ENCODE data around the gene HAPLN3.
"Not testable (repeated sequence)": the region's sequence is repeated elsewhere in the genome, so short reads cannot be mapped to it uniquely, and the experiment has no call there.

HAPLN3 gene, protein sequence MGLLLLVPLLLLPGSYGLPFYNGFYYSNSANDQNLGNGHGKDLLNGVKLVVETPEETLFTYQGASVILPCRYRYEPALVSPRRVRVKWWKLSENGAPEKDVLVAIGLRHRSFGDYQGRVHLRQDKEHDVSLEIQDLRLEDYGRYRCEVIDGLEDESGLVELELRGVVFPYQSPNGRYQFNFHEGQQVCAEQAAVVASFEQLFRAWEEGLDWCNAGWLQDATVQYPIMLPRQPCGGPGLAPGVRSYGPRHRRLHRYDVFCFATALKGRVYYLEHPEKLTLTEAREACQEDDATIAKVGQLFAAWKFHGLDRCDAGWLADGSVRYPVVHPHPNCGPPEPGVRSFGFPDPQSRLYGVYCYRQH

DNA sequence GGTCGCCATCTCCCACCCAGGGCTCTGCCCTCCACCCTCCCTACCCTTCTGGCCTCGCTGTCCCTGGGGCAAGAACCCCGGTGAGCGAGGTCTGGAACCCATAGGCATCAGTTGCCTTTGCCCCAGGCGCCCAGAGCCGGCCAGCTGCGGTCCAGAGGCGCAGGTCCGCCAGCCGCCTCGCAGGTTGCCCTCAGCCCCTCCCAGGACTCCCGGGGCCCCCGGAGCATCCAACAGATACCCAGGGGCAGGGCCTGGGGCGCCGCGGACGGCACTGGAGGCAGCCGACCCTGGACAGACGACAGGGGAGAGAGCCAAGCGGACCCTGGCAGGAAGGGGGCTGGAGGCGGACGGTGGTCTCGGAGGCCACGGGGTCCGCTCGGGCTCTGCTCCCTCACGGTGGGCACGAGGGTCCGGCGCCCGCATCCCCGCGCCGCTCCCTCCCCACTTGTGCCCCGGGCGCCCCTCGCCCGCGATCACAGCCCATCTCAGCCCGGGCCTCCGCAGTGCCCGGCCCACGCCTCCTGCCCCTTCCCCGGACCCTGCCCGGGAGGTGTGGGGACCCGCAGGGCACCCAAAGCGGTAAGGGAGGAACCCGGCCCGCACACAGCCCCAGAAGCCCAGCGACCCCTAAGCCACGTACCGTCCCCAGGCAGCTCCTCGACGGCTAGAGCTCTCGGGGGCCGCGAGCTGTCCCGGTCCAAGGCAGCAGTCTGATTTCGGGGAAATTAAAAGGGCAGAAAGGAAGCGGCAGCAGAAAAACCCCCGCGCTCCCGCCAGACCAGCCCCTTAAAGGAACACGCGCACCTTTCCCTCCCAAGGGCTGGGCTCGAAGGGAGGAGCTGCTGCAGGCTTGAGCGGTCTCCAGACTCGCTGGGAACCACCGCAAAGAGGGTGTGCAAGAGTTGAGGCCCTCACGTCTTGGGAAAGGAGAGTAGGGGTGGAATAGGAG, at the start of gene HAPLN3:
HAPLN3 (minus strand) TSS at position 726 of the 949 bp plus-strand sequence. CDS start 8,246 bp downstream, outside the sequence.
- DNase-seq: no peak

DNA sequence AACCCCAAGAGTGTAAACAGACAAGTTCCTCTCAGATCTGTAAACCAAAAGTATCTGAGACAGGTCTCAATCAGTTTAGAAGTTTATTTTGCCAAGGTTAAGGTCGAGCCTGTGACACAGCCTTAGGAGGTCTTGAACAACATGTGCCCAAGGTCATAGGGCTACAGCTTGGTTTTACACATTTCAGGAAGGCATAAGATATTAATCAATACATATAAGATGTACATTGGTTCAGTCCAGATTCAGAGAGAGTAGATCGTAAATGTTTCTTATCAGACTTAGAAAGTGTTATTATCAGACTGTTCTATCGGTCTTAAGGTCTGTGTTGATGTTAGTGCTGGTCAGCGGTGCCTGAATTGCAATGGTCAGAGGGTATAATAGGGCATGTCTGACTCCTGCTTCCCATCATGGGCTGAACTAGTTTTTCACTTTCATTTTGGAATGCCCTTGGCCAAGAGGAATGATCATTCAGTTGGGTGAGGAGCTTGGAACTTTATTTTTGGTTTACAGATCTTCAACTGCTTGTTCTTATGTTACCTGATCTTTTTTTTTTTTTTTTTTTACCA, 44.8 kb upstream of the HAPLN3 start:
- DNase-seq: no peak

DNA sequence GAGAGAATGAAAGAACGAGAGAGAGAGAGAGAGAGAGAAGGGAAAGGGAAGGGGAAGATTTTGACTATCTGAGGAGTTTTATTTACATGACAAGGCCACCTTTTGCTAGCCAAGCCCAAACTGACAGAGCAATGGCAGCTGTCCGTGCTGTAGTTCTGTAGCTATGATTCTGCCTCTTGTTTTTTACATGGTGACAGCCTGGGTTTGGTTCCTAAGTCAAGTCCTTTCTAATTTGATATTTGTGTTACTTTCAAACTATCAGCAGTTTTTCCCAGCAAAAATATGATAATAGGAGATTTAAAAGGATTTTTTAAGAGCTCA, 44.1 kb upstream of the HAPLN3 start:
- no peak for DNase-seq

DNA sequence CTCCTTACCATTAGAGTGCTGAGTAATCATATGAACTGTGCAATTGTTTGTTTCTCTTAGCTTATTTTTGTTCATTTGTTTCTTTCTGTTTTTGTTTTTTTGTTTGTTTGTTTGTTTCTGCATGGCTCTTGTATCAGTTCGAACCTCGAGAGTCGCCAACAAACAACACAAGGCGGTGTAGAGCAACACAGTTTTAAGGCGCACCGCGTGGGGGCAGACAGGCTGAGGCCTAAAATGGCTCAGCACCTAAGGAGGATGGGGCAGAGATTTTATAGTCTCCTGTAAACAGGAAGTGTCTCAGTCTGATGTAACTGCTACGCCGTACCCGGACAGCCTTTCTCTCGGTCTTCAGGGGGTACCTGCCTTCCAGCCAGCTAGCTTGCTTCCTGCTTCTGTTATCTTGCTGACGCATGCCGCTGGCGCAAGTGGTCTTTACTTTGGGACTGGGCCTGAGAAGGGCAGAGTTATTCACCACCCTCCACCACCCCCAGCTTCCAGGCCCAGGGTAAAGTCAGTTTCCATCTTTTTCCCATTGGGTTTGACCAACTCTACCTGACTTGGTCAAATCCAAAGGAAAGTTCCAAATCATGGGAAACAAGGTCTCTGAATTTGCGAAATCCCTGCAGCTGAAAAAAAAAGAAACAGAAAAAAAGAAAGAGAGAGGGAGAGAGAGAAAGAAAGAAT, 43.6 kb upstream of the HAPLN3 start:
- DNase-seq: no peak

DNA sequence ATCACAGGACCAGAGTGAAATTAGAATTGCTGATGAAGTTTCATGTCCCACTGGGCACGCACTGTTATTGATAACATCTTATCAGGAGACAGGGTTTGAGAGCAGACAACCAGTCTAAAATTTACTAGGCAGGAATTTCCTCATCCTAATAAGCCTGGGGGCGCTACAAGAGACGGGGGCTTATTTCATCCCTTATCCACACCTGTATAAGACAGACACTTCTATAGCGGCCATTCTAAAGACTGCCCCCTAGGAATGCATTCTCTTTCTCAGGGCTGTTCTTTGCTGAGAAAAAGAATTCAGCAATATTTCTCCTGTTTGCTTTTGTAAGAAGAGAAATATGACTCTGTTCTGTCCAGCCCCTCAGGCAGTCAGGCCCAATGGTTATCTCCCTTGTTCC, 39.1 kb upstream of the HAPLN3 start:
- not testable (repeated sequence) for DNase-seq

DNA sequence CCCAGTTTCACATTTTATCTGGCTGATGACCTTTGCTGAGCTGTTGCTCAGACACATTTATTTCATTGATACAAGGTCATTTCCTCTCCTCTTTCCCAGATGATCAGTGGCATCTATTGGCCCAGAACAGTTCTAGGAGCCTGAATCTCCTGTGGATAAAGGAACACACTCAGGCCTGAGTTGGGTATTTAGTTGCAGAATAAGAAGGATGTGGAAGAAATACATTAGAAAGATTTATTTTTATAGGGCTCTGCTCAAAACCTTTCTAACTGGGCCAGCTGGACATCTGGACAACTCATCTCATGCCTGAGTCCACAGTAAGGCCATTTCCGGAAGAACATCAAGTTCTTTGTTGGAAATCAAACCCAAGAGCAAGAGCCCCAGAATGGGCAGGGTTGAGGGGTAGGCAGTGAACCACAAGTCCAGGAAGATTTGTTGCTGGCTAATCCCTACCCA, 37.6 kb upstream of the HAPLN3 start:
- no peak for DNase-seq

DNA sequence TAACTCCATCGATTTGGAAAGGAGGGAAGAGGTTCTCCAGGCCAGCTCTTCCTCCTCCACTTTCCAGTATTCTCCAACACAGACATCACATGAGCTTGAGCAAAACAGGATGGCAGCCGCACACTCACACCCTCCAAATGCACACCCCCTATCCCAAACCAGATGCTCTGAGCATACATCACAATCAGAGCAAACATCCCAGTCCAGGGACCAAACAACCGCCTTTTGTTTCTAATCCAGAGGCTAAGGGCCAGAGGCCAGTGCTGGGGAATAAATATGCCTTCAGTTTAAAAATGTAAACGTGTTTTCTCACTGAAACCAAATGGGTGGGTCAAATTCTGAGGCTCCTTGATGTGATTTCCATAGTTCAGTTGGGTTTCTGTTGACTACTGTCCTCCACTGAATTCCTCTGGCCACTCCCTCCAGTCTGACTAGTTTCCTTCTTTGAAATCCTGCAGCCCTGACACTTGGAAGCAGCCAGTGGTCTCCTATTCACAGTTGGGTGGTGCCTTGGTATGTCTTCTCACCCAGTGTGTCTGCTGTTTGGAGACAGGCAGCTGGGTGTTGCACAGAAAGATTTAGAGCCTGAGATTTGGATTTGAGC, 37.0 kb upstream of the HAPLN3 start:
- no peak for DNase-seq

DNA sequence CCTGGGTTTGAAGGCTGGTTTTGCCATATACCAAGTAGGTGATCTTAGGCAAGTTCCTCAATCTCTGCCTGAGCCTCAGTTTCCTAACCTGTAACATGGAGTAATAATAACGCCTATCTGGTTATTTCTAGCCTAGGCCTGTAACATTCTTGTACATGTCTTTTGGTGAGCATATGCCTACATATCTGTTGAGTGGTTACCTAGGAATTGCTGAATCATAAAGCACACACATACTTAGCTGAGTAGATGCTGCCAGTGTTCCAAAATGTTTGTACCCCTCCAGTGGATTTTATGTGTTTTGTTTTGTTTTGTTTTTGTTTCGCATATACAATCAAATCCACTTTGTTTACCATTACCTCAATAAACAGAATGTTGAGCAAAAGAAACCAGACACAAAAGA, 35.2 kb upstream of the HAPLN3 start:
- DNase-seq: no peak

DNA sequence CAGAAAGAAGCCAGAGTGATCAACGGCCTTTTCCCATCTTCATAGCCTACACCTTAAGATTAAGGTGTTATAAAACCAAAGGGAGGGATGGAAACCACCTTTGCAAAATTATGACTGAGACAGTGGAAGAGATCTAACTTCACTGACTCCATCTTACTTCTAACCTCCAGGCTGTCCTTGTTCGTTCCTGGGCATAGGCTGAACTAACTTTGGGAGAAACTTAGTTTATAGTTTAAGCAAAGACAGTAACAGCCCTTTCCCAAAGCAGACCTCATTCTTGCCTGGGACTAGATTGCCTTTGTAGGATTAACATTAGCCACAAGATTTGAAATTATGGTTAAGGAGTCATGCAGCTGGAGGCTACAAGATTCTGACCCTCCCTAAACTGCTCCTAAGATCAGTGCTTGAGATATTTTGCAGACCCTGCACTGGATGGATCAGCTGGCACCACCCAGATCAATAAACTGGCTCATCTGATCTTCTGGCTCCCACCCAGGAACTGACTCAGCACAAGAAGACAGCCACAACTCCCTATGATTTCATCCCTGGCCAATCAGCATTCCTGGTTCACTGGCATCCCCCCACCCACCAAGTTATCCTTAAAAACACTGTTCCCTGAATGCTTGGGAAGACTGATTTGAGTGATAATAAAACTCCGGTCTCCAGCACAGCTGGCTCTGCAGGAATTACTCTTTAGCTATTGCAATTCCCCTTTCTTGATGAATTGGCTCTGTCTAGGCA, 34.2 kb upstream of the HAPLN3 start:
- DNase-seq: not testable (repeated sequence)

DNA sequence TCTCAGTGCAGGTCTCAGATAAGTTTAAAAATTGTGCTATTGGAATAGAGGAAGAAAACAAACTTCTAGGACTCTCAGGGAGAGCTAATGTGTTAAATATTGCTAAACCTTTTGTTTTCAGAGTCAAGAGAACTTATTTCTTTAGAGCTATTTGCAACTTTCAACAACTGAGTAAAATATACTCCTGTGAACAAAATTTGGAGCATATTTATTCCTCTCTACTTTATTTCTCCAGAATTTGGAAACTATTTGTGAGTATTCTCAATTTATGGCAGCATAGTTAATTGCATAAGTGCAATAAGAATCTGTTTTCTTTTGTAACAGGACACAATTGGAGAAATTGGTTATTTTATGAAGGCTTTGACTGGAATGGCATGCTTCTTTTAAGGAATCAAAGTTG, 32.8 kb upstream of the HAPLN3 start:
- not testable (repeated sequence) for DNase-seq

DNA sequence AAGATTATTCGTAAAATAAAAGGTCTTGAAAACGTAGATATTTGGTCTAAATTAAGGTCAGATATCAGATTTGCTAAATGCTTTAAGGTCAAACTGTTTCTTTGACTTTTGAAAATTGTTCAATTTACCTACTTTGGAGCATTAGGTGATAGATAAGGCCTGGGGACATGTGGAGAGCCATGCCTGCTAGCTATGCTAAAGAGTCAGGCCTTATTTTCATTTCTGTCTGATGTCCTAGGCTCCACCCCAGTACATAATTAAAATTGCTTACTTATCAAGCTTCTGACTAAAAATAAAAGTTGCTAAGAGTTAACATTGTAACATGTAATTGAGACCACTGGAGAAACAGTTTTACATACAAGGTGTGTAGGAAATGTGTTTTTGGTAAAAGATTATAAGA, 30.3 kb upstream of the HAPLN3 start:
- not testable (repeated sequence) for DNase-seq

DNA sequence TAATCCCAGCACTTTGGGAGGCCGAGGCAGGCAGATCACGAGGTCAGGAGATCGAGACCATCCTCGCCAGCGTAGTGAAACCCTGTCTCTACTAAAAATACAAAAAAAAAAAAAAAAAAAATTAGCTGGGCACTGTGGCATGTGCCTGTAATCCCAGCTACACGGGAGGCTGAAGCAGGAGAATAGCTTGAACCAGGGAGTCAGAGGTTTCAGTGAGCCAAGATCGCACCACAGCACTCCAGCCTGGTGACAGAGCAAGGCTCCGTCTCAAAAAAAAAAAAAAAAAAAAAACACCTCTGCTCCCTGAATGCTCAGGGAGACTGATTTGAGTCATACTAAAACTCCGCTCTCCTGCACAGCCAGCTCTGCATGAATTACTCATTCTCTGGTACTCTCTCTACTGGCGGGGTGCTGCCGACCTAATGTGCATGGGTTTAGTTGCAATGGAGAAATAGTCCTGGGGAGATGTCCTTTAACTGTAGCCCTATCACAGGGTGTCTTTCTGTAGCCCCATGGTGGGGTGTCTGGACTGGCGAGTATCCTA, 25.6 kb upstream of the HAPLN3 start:
- DNase-seq: not testable (repeated sequence)

DNA sequence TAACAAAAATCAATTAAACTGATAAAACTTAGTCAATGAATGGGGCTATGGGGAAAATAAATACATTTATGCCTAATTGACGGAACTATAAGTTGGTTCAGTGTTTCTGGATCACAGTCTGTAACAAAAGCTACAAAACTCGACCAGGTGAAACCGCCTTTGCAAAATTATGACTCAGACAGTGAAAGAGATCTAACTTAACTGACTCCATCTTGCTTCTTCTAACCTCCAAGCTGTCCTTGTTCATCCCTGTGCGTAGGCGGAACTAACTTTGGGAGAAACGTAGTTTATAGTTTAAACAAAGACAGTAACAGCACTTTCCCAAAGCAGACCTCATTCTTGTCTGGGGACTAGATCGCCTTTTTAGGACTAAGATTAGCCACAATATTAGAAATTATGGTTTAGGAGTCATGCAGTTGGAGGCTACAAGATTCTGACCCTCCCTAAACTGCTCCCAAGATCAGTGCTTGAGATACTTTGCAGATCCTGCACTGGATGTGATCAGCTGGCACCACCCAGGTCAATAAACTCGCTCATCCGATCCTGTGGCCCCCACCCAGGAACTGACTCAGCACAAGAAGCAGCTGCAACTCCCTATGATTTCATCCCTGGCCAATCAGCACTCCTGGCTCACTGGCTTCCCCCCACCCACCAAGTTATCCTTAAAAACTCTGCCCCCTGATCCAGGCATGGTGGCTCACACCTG, 25.0 kb upstream of the HAPLN3 start:
- DNase-seq: no peak

DNA sequence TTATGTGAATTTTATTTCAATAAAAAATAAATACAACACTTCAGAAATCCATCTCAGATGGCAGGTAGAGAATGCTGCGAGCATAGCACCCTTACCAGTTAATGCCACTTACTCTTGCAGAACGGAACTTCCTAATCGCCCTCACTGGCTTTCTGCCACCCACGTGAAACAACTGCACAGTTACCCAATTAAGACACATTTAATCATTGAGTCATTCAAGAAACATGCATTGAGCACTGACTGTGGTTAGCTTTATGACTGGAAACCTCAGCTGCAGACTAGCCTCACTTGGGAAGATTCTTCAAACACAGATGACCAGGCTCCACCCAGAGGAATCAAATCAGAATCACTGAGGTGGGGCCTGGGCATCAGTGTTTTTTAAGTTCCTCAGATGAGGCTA, 23.4 kb upstream of the HAPLN3 start:
- DNase-seq: no peak

DNA sequence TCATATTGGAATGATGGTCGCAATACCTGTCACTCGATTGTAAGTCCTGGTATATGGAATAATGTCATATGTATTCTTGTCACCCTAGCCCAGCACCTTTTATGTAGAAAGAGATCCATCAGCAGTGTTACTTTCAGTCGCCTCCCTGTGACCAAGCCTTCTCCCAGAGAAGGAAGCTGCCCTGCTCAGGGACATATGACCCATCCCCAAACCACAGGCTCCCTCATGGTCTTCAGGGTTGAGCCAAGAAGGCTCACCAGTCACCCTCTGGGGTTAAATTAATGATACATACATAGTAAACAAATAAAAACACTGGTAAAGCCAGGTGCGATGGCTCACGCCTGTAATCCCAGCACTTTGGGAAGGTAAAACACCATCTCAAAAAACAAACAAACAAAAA, 22.4 kb upstream of the HAPLN3 start:
- DNase-seq: no peak

DNA sequence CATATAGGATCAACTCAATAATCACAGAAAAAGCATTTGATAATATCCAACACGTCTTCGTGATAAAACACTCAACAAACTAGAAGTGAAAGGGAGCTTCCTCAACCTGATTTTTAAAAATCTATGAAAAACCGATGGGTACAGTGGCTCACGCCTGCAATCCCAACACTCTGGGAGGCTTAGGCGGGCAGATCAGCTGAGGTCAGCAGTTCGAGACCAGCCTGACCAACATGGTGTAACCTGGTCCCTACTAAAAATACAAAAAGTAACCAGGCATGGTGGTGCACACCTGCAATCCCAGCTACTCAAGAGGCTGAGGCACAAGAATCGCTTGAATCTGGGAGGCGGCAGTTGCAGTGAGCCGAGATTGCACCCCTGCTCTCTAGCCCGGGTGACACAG, 20.0 kb upstream of the HAPLN3 start:
- no peak for DNase-seq

DNA sequence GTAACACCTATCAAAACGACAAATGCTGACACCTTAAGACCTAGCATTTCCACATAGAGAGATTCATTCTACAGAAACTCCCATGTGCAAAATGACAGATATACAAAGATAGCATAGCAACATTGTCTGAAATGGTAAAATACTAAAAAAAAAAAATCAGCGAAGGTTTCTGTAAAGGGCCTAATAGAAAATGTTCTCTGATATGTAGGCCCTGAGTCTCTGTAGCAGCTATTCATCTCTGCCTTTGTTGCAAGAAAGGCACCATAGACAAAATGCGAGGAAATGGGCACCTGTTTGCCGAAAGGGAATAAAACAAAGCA, 18.5 kb upstream of the HAPLN3 start:
- DNase-seq: no peak

DNA sequence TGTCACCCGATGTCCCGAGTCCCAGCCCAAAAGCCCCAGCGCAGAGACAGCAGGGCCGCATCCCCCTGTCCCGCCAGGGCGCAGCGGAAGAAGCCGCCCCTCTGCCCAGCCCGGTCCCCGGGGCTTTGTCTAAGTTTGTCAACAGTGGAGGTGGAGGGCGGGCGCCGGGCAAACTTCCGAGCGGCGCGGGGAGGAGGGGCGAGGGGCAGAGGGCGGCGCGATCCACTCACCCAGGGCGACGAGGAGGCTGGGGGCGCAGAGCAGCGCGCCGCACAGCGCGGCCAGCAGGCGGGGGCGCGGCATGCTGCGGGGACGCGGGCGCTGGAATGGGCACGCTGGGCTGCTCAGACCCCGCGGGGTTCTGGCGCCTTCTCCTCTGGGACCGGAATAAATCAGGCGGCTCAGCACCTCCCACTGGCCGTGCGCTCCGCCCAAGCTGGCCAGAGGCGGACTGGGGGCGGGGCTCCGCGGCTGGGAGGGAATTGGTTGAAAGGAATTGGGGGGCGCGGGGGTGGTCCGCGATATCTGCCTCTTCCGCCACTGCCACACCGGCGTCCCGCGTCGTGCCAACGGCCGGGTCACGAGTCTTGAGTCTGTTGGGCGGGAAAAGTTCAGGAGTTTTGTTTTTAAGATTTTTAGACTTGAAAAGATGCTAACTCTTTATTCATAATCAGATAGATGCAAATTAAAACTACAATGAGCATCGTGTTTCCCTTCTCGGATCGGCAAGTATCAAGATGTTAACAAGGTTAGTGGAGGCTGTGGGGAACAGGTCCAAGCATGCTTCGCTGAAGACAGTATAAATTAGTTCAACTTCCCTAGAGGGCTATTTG, 17.9 kb upstream of the HAPLN3 start, which contains the start of gene MFGE8:
MFGE8 (minus strand) TSS at position 363 of the 833 bp plus-strand sequence; CDS start at position 303, 60 bp downstream.
- DNase-seq: no peak

DNA sequence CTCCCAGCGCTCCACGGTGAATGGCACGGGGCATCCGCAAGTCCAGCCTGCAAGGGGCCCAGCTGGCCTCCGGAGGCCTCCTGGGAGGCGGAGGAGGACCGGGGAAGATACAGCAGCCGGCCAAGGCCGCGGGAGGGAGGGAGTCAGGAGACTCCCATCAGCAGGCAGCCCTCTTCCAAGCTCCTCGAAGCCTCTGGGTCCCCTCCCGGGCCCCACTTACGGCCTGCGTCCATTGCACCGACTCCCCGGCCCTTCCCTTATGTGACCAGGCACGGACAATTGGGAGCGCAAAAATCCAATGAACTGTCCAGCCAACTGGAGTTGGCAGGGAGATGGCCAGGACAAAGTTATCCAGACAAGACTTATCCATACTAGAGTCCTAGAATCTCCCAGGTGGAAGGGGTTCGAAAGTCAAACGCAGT, 17.2 kb upstream of the HAPLN3 start:
- DNase-seq: no peak

DNA sequence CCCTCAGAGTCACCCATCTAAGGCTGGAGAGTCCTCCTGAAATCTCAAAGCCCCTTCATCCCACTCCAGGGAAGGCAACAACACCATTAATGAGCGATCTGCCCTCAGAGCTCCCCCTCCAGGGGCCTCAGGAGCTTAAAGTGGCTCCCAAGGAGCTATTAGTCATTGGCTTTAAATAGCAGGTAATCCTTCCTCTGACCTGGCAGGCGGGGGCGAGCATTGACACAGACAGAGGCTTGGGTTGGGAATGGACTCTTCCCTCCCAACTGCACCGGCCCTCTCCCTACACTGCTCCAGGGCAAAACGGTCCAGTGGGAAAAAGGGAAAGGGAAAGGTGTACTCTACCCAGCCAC, 16.4 kb upstream of the HAPLN3 start:
- no peak for DNase-seq
